VCaP (cell line): Measurements from ENCODE around the gene LHFPL5.

Experiments used
- H3K27ac ChIP-seq: fragments of 450-650 bp; 2 replicates; pipeline ENCODE4 v1.5.1; 2017
- CTCF ChIP-seq: fragments of 450-650 bp; conservative IDR thresholded peaks from 2 replicates; pipeline ENCODE4 v1.5.1; 2017; ENCODE audit warnings: mild to moderate bottlenecking, moderate library complexity

LHFPL5 gene

GRCh38 chr6:35809809-35810208 is 4.7 kb downstream of the LHFPL5 start:
- TF ChIP-seq CTCF = no peak
- H3K27ac ChIP-seq = no peak overlapping the region

- no peak for TF ChIP-seq CTCF
These were observed 6.0 kb downstream of the LHFPL5 start for GRCh38 chr6:35810971-35811698.

GRCh38 chr6:35811699-35811995 is 6.5 kb downstream of the LHFPL5 start:
- no peak for TF ChIP-seq CTCF
- no peak overlapping the region for H3K27ac ChIP-seq

More at GRCh38 chr6:35810971-35811698, 6.0 kb downstream of the LHFPL5 start:
- no peak overlapping the region for H3K27ac ChIP-seq

GRCh38 chr6:35817515-35817914 is 12.4 kb downstream of the LHFPL5 start:
- no peak for TF ChIP-seq CTCF
- H3K27ac ChIP-seq = no peak overlapping the region

- no peak overlapping the region for H3K27ac ChIP-seq
- TF ChIP-seq CTCF = no peak
These were observed 18.4 kb downstream of the LHFPL5 start for GRCh38 chr6:35823601-35824000.

- no peak overlapping the region for H3K27ac ChIP-seq
- no peak for TF ChIP-seq CTCF
These were observed 19.5 kb downstream of the LHFPL5 start for GRCh38 chr6:35824552-35825192.

- TF ChIP-seq CTCF = no peak
- no peak overlapping the region for H3K27ac ChIP-seq
These were observed 24.2 kb downstream of the LHFPL5 start for GRCh38 chr6:35829306-35829705.
